ENCODE results near the gene ZNF311. TPM values are rescaled to one million over a fixed set of nuclear protein-coding genes. Genes with fewer than 3 reads are reported as not detected.

The ZNF311 gene
- total and polyA plus RNA-seq, 9 of the 15 experiments (the other 6 are each of a cell fraction or from before 2014, with no cell fraction given): 5.1 to 10.0 (median 7.5) TPM

- no peak for TF ChIP-seq MCM3 (IDR thresholded peaks at IDR 0.05)
- TF ChIP-seq NFXL1 (CRISPR knock-in tag; IDR thresholded peaks at IDR 0.05): no peak
- TF ChIP-seq FOXJ3 (CRISPR knock-in tag; IDR thresholded peaks at IDR 0.05): no peak
- no peak for TF ChIP-seq ZNF668 (CRISPR knock-in tag; IDR thresholded peaks at IDR 0.05)
- TF ChIP-seq POLR3A (IDR thresholded peaks at IDR 0.05; ENCODE audit: borderline replicate concordance, extremely low read depth, insufficient read depth, insufficient read length): peak; percentile 79
- 0 out of 2 replicates have a peak, but pooled peaks have one; percentile 27 for TF ChIP-seq CBX1 (IDR thresholded peaks at IDR 0.05; ENCODE audit: low read depth)
- TF ChIP-seq, protein P1, sequence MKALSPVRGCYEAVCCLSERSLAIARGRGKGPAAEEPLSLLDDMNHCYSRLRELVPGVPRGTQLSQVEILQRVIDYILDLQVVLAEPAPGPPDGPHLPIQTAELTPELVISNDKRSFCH (CRISPR knock-in tag; IDR thresholded peaks at IDR 0.05): no peak
- TF ChIP-seq, protein P1 (tag; IDR thresholded peaks at IDR 0.05): 0 out of 2 replicates have a peak, but pooled peaks have one; percentile 28
- TF ChIP-seq ZFPM2 (CRISPR knock-in tag; IDR thresholded peaks at IDR 0.05): no peak
- TF ChIP-seq E2F8 (IDR thresholded peaks at IDR 0.05; ENCODE audit: low read depth, partially characterized antibody): no peak
- TF ChIP-seq ZBTB2 (IDR thresholded peaks at IDR 0.05): no peak
- TF ChIP-seq, protein P2, sequence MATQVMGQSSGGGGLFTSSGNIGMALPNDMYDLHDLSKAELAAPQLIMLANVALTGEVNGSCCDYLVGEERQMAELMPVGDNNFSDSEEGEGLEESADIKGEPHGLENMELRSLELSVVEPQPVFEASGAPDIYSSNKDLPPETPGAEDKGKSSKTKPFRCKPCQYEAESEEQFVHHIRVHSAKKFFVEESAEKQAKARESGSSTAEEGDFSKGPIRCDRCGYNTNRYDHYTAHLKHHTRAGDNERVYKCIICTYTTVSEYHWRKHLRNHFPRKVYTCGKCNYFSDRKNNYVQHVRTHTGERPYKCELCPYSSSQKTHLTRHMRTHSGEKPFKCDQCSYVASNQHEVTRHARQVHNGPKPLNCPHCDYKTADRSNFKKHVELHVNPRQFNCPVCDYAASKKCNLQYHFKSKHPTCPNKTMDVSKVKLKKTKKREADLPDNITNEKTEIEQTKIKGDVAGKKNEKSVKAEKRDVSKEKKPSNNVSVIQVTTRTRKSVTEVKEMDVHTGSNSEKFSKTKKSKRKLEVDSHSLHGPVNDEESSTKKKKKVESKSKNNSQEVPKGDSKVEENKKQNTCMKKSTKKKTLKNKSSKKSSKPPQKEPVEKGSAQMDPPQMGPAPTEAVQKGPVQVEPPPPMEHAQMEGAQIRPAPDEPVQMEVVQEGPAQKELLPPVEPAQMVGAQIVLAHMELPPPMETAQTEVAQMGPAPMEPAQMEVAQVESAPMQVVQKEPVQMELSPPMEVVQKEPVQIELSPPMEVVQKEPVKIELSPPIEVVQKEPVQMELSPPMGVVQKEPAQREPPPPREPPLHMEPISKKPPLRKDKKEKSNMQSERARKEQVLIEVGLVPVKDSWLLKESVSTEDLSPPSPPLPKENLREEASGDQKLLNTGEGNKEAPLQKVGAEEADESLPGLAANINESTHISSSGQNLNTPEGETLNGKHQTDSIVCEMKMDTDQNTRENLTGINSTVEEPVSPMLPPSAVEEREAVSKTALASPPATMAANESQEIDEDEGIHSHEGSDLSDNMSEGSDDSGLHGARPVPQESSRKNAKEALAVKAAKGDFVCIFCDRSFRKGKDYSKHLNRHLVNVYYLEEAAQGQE (IDR thresholded peaks at IDR 0.05; ENCODE audit: borderline replicate concordance): peak; percentile 65
- TF ChIP-seq, protein P2 (CRISPR knock-in tag; IDR thresholded peaks at IDR 0.05; ENCODE audit: low read depth): no peak
- TF ChIP-seq GTF2B (IDR thresholded peaks at IDR 0.05; ENCODE audit: extremely low read depth, insufficient read length): no peak
Measured at GRCh38 chr6:28988536-28989311, 16.4 kb downstream of the ZNF311 start (continued).
